ENCODE measurements around the gene ZFP69B.

- TF ChIP-seq POLR2A (IDR thresholded peaks at IDR 0.05) (no peak), EP300 (IDR thresholded peaks at IDR 0.05) (no peak)
These were observed 11.8 kb upstream of the ZFP69B start for GRCh38 chr1:40438391-40439015.
